Heart left ventricle (tissue), 16 donors: ENCODE results near the gene POU4F2. TPM values are rescaled to one million over a fixed set of nuclear protein-coding genes. Genes with fewer than 3 reads are reported as not detected.

Source experiments
- ATAC-seq, 4 donors: fragments of 200-7000 bp; cut with Tn5 transposase; one replicate each; pipeline ENCODE4 v1.9.1; 2020 to 2022; ENCODE audit warnings: moderate library complexity in 4 of 4, mild to moderate bottlenecking in 3 of 4, moderate number of reproducible peaks in 1 of 4
- DNase-seq, 5 donors: peaks; one replicate each; pipeline ENCODE4 v3.0.0-alpha.2; 2020
- H3K27ac ChIP-seq, 12 donors: fragments of 200-600 bp; sonication (generic) in 4 of 12; one replicate each; pipeline versions ENCODE4 v1.5.0 to v1.8.0; 2016 to 2022; ENCODE audit warnings: mild to moderate bottlenecking in 2 of 12
- H3K27me3 ChIP-seq, 9 donors: fragments of 200-600 bp; sonication (generic) in 2 of 9; one replicate each; pipeline versions ENCODE4 v1.5.1 to v1.8.0; 2016 to 2022; ENCODE audit warnings: mild to moderate bottlenecking in 3 of 9
- H3K36me3 ChIP-seq, 9 donors: fragments of 200-600 bp; sonication (generic) in 2 of 9; one replicate each; pipeline versions ENCODE4 v1.5.0 to v1.8.0; 2018 to 2022; ENCODE audit warnings: mild to moderate bottlenecking in 2 of 9
- H3K4me1 ChIP-seq, 12 donors: fragments of 200-600 bp; sonication (generic) in 4 of 12; one replicate each; pipeline versions ENCODE4 v1.5.0 to v1.8.0; 2016 to 2022; ENCODE audit warnings: mild to moderate bottlenecking in 3 of 12
- H3K4me3 ChIP-seq, 12 donors: fragments of 200-600 bp; sonication (generic) in 4 of 12; one replicate each; pipeline versions ENCODE4 v1.5.0 to v1.8.0; 2017 to 2022; ENCODE audit warnings: mild to moderate bottlenecking in 9 of 12, moderate library complexity in 4 of 12
- H3K9me3 ChIP-seq, 12 donors: fragments of 200-600 bp; sonication (generic) in 4 of 12; one replicate each; pipeline versions ENCODE4 v1.5.0 to v1.8.0; 2016 to 2022; ENCODE audit warnings: mild to moderate bottlenecking in 1 of 12
- POLR2A ChIP-seq, 2 donors: fragments of 450-650 bp; IDR thresholded peaks; one replicate each; pipeline ENCODE4 v1.6.1; 2017; ENCODE audit warnings: antibody characterized with exemption in 2 of 2, mild to moderate bottlenecking in 2 of 2, moderate library complexity in 2 of 2
- WGBS, 4 donors: extraction: QIAGEN DNeasy Blood & Tissue Kit in 2 of 4; methylation state at CpG; one replicate each; pipeline versions ENCODE4 v1.1.5 to v1.1.7; 2013 to 2018; 5-methylcytosine and 5-hydroxymethylcytosine counted together
- intact Hi-C, 10 donors: fragments of 100-400 bp; cut with DNase I; formaldehyde crosslinking; loops; one replicate each; pipeline versions ENCODE4 v1.11.1 to v1.14.2; 2022
- polyA plus RNA-seq, 2 donors: library from polyadenylated mRNA; stranded (reverse); fragments of 200-250 nt; gene quantifications; one replicate each; pipeline ENCODE4 v1.2.3, GENCODE V29; 2013
- total RNA-seq, 9 donors: library from RNA; depleted of rRNA in 2 of 9; stranded (reverse); fragments of >200 nt in 2 of 9; fragmentation: NEBNext Ultra II Directional in 3 of 9; extraction: Animal tissue kit (Norgen Biotek cat#: 25700) in 3 of 9; gene quantifications; one replicate each; pipeline versions ENCODE4 v1.1.0 to v1.2.4, GENCODE V29; 2016 to 2023
- TF ChIP-seq, protein P1 (sequence below), 12 donors: fragments of 200-600 bp; sonication (generic) in 4 of 12; IDR thresholded peaks; one replicate each; pipeline versions ENCODE4 v1.5.0 to v1.8.0; 2018 to 2022; ENCODE audit warnings: antibody characterized with exemption in 12 of 12, mild to moderate bottlenecking in 5 of 12
- donor health status: ischemic (EF 13 %, LVEDD 7.1; RV severe dilation, severe dysfunction).
- donor health status: healthy with polysubstance abuse.
- donor health status: DM: no; HTN: yes; CAD: no.
- donor health status: DM: no; HTN: no; CAD: no.
- donor health status: ischemic (EF 25% LVEDD 6.9; RV normal size, moderate dysfunction).
- donor health status: ischemic (EF 25% LVEDD 5.7; RV mildly dilated, moderate dysfunction).
- donor health status: healthy.
- donor health status: DM: yes; HTN: yes; CAD: no.
- donor health status: ischemic (EF 35%, LVEDD 5.7; RV mildly dilated, moderate dysfunction).
- donor health status: nonischemic (EF 11% LVEDD 7.7; RV severe dilation, severe dysfunction).
- donor health status: DM: yes; HTN: yes; CAD: no.
- donor health status: PGD.
- donor health status: ischemic (EF 29% LVEDD 5.4; RV normal size, mild dysfunction).
- donor health status: nonischemic (EF 23%, LVEDD 6.1; RV moderate dilation, normal function).

Gene POU4F2
- total and polyA plus RNA-seq, 11 donors: not detected

DNA sequence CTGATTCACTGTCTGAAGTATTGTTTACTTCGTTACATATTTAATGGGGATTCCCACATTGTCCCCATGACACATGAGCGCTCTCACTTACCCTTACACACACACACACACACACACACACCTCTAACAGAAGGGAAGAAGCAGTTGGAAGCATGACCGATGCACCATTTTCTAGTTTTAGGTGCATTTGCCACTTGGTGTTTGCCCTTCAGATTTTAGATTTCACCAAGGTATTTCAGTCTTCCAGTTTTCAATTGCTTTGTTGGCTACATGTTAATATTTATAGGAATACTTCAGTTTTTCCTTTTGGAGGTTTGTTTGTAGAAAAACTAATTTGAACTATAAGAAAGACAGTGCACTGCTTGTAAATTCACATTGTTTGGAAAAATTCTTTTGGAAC lies 3.1 kb downstream of the POU4F2 start:
- TF ChIP-seq POLR2A (IDR thresholded peaks at IDR 0.05): no peak
- TF ChIP-seq, protein P1, sequence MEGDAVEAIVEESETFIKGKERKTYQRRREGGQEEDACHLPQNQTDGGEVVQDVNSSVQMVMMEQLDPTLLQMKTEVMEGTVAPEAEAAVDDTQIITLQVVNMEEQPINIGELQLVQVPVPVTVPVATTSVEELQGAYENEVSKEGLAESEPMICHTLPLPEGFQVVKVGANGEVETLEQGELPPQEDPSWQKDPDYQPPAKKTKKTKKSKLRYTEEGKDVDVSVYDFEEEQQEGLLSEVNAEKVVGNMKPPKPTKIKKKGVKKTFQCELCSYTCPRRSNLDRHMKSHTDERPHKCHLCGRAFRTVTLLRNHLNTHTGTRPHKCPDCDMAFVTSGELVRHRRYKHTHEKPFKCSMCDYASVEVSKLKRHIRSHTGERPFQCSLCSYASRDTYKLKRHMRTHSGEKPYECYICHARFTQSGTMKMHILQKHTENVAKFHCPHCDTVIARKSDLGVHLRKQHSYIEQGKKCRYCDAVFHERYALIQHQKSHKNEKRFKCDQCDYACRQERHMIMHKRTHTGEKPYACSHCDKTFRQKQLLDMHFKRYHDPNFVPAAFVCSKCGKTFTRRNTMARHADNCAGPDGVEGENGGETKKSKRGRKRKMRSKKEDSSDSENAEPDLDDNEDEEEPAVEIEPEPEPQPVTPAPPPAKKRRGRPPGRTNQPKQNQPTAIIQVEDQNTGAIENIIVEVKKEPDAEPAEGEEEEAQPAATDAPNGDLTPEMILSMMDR (IDR thresholded peaks at IDR 0.05): no peak
- Histone ChIP-seq H3K27ac (no peak overlapping the region), H3K36me3 (no peaks in the 10 kb centered on the region), H3K4me3 (no peak overlapping the region), H3K27me3 (peaks cover 30 to 96% (median 60%) of the 10 kb centered on the region in 9 donors), H3K9me3 (no peaks in the 10 kb centered on the region), H3K4me1 (peaks cover 0 to 23% (median 10%) of the 10 kb centered on the region in 12 donors)
- DNase-seq (no peak), ATAC-seq (no peak)
- WGBS, 4 donors: 7 to 18% (median 9%) methylated on average over 3 of the region's 3 CpGs
- intact Hi-C loops: no loop called here

DNA sequence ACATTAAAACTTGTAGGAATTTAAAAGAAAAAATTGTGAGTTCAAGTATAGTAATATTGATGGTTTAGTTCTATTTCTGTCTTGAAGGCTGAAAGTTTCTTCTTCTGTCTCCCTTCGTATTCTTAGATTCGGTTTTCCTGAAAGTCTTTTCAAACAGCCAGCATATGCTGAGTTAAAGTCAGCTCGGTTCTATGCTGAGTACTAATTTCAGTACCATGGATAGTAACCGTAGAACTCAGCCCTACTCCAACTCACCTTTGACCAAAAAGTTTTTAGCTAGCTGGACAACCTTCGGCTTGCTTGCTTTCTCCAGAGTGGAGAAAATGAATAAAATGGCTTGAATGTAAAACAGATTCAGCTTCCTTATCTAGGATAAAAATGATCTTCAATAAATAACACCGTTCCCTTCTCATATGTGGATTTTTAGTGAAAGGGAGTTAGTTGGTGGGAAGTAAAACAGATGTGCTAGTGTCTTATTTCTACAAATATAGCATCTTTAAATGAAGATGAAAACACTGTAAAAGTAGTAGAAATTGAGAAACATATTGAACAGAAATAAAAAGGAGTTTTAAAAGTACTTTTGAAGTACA lies 5.2 kb downstream of the POU4F2 start:
- ATAC-seq: no peak
- Histone ChIP-seq H3K9me3 (no peaks in the 10 kb centered on the region), H3K27ac (no peak overlapping the region), H3K4me3 (no peak overlapping the region), H3K36me3 (no peaks in the 10 kb centered on the region), H3K27me3 (peaks cover 31 to 98% (median 65%) of the 10 kb centered on the region in 9 donors), H3K4me1 (peaks cover 0 to 12% (median 5%) of the 10 kb centered on the region in 12 donors)
- TF ChIP-seq POLR2A (IDR thresholded peaks at IDR 0.05): no peak
- TF ChIP-seq, protein P1 (IDR thresholded peaks at IDR 0.05): no peak
- intact Hi-C loops: no loop called here
- 3 to 11% (median 6%) methylated on average over 6 of the region's 6 CpGs for WGBS, 4 donors
- no peak for DNase-seq

DNA sequence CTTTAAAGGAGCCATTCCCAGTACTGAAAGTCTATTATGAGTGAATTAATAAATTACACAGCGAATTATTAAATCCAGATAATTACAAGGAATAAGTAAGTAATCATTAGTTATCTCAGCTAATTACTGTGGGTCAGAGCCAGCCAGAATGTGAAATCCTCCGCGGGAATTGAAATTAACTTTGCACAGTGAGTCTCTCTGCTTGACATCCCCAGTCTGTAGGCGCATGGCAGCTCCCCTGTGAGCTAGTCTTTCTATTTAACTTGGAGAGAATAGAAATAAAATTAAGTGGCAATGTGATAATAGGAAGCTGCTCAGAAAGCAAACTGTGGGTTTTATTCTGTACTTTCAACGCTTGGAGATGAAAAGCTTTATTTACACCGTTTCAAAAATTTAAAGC lies 7.2 kb downstream of the POU4F2 start:
- 2 to 3% (median 3%) methylated on average over 6 of the region's 6 CpGs for WGBS, 4 donors
- H3K27ac ChIP-seq: no peak overlapping the region
- intact Hi-C loops: no loop called here
- ATAC-seq: no peak
- no peaks in the 10 kb centered on the region for H3K36me3 ChIP-seq
- no peak for TF ChIP-seq POLR2A (IDR thresholded peaks at IDR 0.05)
- TF ChIP-seq, protein P1 (IDR thresholded peaks at IDR 0.05): no peak
- DNase-seq: no peak
- H3K27me3 ChIP-seq: peaks cover 29 to 98% (median 60%) of the 10 kb centered on the region in 9 donors
- peaks cover 0 to 3% (median 0%) of the 10 kb centered on the region in 12 donors for H3K4me1 ChIP-seq
- no peak overlapping the region for H3K4me3 ChIP-seq
- H3K9me3 ChIP-seq: no peaks in the 10 kb centered on the region

DNA sequence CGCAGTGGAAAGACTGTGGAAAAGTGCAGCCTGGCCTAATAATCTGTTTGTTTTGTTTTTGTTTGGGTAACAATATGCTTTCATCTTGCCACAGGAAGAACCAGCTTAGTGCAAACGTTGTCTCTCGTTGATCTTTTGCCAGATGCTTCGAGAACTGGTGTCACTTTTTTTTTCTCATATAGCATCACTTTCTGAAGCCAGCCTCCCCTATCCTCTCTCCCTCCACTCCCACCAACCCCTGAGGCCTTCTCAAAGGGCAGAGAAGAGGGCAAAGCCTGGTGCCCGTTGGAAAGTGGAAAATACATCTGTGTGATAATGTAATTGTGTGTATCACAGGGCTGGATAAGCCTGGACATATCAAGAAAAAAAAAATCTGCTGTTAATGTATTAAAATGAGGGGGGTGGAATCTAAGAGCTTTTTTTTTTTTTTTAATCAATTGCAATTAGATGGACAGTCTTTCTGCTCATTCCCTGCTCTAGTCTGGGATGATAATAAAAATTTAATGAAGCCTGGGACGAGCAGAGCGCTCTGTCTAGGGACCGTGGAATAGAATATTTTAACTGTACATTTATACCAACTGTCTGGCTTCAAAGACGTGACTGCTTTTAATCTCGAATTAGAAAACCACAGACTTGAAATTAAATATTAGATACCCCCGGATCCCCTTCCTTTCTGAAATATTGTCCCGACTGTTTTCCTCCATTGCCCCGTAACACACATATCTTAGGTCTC lies 8.1 kb downstream of the POU4F2 start:
- intact Hi-C loops: no loop called here

More for the DNA sequence above, 8.1 kb downstream of the POU4F2 start:
- Histone ChIP-seq H3K36me3 (no peaks in the 10 kb centered on the region), H3K4me3 (no peak overlapping the region), H3K9me3 (no peaks in the 10 kb centered on the region), H3K4me1 (peaks cover 0 to 3% (median 0%) of the 10 kb centered on the region in 12 donors), H3K27me3 (peaks cover 25 to 98% (median 53%) of the 10 kb centered on the region in 9 donors), H3K27ac (no peak overlapping the region)
- no peak for TF ChIP-seq POLR2A (IDR thresholded peaks at IDR 0.05)
- TF ChIP-seq, protein P1 (IDR thresholded peaks at IDR 0.05): no peak
- DNase-seq (no peak), ATAC-seq (no peak)
- 4 to 8% (median 5%) methylated on average over 13 of the region's 13 CpGs for WGBS, 4 donors
